ENCODE data around the gene CUEDC1. TPM values are rescaled to one million over a fixed set of nuclear protein-coding genes. Genes with fewer than 3 reads are reported as not detected.
A peak's percentile ranks its signal among the peaks of the same experiment; 100 is the strongest.

The CUEDC1 gene
- total RNA-seq, 3 donors from 2014 or later = 13.0 to 18.0 (median 14.5) TPM

DNA sequence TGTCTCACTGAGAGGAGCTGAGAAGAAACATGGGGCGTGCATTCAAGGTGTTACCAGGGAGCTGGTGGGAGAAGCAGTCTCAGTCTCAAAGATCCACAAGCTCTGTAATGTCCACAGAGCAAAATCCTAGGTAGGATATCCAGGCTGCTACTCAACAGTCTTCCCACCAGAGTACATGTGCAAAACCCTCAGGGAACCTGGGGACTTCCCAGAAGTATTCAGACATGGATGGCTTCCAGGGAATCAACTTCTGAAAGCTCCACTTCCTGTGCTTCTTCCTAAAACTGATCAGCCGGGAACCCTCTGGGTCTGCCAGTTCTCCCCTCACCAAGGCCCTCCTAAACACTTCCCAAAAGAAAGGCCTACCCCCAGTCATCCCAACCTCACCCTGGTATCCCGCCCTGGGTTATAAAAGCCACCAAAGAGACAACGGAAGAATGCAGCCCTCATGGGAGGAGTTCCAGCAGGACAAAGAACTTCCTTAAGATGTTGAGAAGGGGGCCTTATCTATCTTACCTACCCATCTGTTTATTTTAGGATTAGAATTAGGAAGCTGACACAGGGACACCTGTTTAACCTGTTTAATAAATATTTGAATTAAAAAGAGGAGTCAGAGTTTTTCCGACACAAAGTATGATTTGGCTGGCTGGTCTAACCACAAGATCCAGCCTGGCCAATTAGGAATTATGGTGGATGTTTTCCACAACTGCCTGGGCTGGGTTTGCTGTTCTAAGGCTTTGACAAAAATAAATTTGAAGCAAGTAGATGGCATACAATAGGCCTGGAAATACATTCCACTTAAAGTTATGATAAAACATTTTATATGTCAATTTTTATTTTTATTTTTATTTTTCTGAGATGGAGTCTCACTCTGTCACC lies 37.0 kb downstream of the CUEDC1 start:
- DNase-seq (ENCODE audit: low spot score in 2 of 2) = no peak
- H3K27me3 ChIP-seq = no peaks in the 10 kb centered on the region
- no peak overlapping the region for H3K4me3 ChIP-seq
- H3K4me1 ChIP-seq = peaks cover 10 to 16% of the 10 kb centered on the region in 2 donors
- no peaks in the 10 kb centered on the region for H3K9me3 ChIP-seq
- TF ChIP-seq, protein P1, sequence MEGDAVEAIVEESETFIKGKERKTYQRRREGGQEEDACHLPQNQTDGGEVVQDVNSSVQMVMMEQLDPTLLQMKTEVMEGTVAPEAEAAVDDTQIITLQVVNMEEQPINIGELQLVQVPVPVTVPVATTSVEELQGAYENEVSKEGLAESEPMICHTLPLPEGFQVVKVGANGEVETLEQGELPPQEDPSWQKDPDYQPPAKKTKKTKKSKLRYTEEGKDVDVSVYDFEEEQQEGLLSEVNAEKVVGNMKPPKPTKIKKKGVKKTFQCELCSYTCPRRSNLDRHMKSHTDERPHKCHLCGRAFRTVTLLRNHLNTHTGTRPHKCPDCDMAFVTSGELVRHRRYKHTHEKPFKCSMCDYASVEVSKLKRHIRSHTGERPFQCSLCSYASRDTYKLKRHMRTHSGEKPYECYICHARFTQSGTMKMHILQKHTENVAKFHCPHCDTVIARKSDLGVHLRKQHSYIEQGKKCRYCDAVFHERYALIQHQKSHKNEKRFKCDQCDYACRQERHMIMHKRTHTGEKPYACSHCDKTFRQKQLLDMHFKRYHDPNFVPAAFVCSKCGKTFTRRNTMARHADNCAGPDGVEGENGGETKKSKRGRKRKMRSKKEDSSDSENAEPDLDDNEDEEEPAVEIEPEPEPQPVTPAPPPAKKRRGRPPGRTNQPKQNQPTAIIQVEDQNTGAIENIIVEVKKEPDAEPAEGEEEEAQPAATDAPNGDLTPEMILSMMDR (IDR thresholded peaks at IDR 0.05) = no peak
- TF ChIP-seq POLR2A (IDR thresholded peaks at IDR 0.05) (no peak), POLR2AphosphoS5 (IDR thresholded peaks at IDR 0.05) (no peak)
- intact Hi-C loops (cut with DNase I; ENCODE audit: low total_unique reads) = no loop called here
- H3K27ac ChIP-seq = peak overlapping the region; percentile 63 to 70
- H3K36me3 ChIP-seq = no peaks in the 10 kb centered on the region

DNA sequence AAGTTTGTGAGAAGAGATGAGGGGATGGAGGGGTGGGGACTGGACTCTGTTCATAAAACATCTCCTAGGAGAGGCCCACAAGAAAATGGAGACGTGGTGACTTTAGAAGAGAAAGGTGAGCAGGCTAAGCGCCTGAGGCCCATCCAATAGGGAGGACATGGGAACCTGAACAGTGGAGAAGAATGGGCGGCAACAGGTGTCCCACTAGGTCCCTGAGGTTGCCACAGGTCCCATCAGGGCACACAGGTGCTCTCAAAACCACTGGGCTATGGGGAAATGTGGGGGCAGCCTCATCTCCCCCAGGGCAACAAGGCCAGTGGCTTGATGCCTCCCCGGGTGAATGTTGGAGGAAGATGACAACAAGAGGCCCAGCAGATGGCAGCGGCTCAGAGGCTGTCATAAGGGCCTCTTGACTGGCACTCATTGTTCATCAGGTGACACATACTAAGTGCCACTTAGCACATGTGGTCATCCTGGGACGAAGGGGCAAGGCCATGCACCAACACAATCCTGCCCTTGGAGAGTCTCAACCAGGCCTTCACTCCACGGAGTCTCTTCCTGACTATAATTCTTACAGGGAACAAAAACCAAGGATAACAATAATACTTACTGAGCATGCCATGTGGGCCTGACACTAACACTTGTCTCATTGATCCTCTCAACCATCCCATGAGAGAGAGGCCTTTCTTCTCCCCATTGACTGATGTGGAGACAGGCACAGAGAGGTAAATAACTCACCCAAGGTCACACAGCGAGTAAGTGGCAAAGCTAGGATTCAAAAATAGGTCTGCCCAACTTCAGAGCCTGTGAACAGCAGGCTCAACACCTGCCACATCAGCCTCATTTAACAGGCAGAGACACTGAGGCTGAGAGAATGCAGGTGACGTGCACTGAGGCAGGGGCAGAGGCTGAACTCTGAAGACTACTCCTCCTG lies 38.0 kb downstream of the CUEDC1 start:
- no peak for DNase-seq (ENCODE audit: low spot score in 2 of 2)
- peak overlapping the region; percentile 63 to 70 for H3K27ac ChIP-seq
- no peaks in the 10 kb centered on the region for H3K27me3 ChIP-seq
- H3K4me1 ChIP-seq = peaks cover 10 to 16% of the 10 kb centered on the region in 2 donors
- TF ChIP-seq POLR2A (IDR thresholded peaks at IDR 0.05) (no peak), POLR2AphosphoS5 (IDR thresholded peaks at IDR 0.05) (no peak)
- TF ChIP-seq, protein P1 (IDR thresholded peaks at IDR 0.05) = no peak
- no peaks in the 10 kb centered on the region for H3K9me3 ChIP-seq
- no peaks in the 10 kb centered on the region for H3K36me3 ChIP-seq
- intact Hi-C loops (cut with DNase I; ENCODE audit: low total_unique reads) = no loop called here
- no peak overlapping the region for H3K4me3 ChIP-seq

DNA sequence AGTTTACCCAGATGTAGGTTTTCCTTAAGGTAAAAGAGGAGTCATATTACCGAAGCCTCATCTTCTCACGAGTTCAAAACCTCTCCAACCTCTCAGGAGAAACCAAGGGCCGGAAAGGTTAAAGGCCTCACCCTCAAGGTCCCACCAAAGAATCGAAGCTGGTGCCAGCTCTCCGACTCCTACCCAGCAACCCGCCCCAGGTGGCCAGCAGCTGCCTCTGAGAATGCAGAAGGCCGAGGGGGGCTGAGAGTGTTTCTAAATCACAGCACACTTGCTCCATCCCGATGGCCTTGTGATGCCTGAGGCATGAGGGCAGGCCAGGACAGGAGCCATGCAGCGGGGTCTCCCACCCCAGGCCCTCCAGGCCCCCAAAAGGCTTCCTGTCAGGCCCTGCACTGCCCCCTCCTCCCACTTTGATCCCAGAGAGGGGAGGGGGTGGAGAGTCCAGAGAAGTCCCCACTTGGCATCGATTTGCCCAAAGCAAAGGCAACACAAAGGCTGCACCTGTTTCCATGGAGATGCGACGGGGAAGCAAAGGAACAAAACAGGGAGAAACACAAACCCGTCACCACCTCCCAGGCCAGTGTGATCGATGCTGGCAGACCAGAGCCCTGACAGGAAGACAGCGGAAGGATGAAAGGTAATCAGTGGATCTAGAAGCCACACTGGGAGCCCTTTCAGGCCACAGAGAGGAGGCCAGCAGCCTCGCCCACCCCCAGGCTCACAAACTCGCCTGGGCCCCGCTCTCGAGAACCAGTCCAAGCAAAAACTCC lies 39.0 kb downstream of the CUEDC1 start:
- Histone ChIP-seq H3K27me3 (no peaks in the 10 kb centered on the region), H3K4me3 (no peak overlapping the region), H3K9me3 (no peaks in the 10 kb centered on the region), H3K36me3 (no peaks in the 10 kb centered on the region), H3K4me1 (peaks cover 10 to 11% of the 10 kb centered on the region in 2 donors), H3K27ac (peak overlapping the region; percentile 38 to 70)
- intact Hi-C loops (cut with DNase I; ENCODE audit: low total_unique reads) = no loop called here
- no peak for DNase-seq (ENCODE audit: low spot score in 2 of 2)
- no peak for TF ChIP-seq POLR2A (IDR thresholded peaks at IDR 0.05)

DNA sequence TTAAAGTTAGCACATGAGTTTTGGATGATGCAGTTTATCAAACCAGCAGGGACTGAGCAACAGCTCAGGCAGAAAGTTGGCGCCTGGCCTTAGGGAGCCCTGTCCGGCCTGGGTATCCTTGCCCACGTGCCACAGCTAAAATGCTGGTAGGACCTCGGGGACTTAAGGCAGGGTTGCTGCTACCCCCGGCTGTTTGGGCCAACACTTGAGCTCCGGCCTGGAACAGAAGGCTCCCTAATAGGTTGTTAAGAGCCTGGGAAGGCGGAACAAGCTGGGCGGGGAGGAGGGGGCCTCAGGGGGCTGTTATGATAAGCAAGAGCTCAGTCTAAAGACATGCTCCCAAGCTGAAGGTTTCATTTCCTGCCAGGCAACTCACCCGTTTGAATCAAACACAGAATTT lies 39.7 kb downstream of the CUEDC1 start:
- DNase-seq (ENCODE audit: low spot score in 2 of 2) = no peak

More for the DNA sequence above, 39.7 kb downstream of the CUEDC1 start:
- no peaks in the 10 kb centered on the region for H3K36me3 ChIP-seq
- H3K4me3 ChIP-seq = no peak overlapping the region
- peak overlapping the region in 1 of 2 donors; percentile 70 for H3K27ac ChIP-seq
- intact Hi-C loops (cut with DNase I; ENCODE audit: low total_unique reads) = no loop called here
- TF ChIP-seq POLR2AphosphoS5 (IDR thresholded peaks at IDR 0.05) = no peak
- TF ChIP-seq, protein P1 (IDR thresholded peaks at IDR 0.05) = no peak
- TF ChIP-seq POLR2A (IDR thresholded peaks at IDR 0.05) = no peak
- H3K9me3 ChIP-seq = no peaks in the 10 kb centered on the region
- peaks cover 10 to 11% of the 10 kb centered on the region in 2 donors for H3K4me1 ChIP-seq
- no peaks in the 10 kb centered on the region for H3K27me3 ChIP-seq
